GM12878 (cell line): ENCODE results near the gene OR4K2. TPM values are rescaled to one million over a fixed set of nuclear protein-coding genes. Genes with fewer than 3 reads are reported as not detected.

Source experiments
- ATAC-seq: fragments of 200-7000 bp; cut with Tn5 transposase; 3 replicates; pipeline ENCODE4 v1.9.1; 2020; ENCODE audit warnings: mild to moderate bottlenecking, moderate library complexity
- BruUV-seq: library from RNA; stranded (reverse); fragments of 400-500 nt; replicated peaks from 2 replicates; lab custom pipeline; 2021; lab: Mats Ljungman, UMichigan
- CTCF ChIA-PET: fragments of 300-600 bp; sonication (Branson Sonifier 250); formaldehyde crosslinking; extraction: SDS; loops from one replicate; lab custom pipeline; 2021; ENCODE audit warnings: inconsistent platforms; lab: Yijun Ruan, JAX
- POLR2A ChIA-PET: fragments of 350-600 bp; formaldehyde crosslinking; extraction: SDS; loops from one replicate; lab custom pipeline; 2021; ENCODE audit warnings: inconsistent platforms; lab: Charles Lee
- RAD21 ChIA-PET: fragments of 300-600 bp; sonication (Branson Sonifier 250); formaldehyde crosslinking; loops from one replicate; lab custom pipeline; 2023; ENCODE audit warnings: antibody characterized with exemption; ENCODE audit not compliant: unreplicated experiment; lab: Charles Lee
- SMC1A ChIA-PET: fragments of 300-600 bp; sonication (Branson Sonifier 250); formaldehyde crosslinking; loops from one replicate; lab custom pipeline; 2023; ENCODE audit not compliant: unreplicated experiment, uncharacterized antibody; lab: Charles Lee
- DNase-seq: peaks from one replicate; pipeline ENCODE4 v3.0.0-alpha.2; 2011; ENCODE audit warnings: low read depth, low spot score
- FAIRE-seq: peaks from 3 replicates; lab custom pipeline; 2011; peaks lifted over from hg19 to GRCh38; lab: Jason Lieb, UNC
- H2AFZ ChIP-seq: 2 replicates; pipeline ENCODE4 v1.6.0; 2011; ENCODE audit warnings: low read depth, low read length, control low read depth; ENCODE audit not compliant: control insufficient read depth
- H3K27ac ChIP-seq: 2 replicates; pipeline ENCODE4 v1.5.1; 2011; ENCODE audit warnings: control low read depth; ENCODE audit not compliant: control insufficient read depth, insufficient read depth
- H3K27me3 ChIP-seq, 2 experiments: replicated peaks in 1 of 2; 2 replicates each; pipeline versions ENCODE4 v1.6.0 to v1.6.1; 2011; ENCODE audit warnings: low read length in 1 of 2; ENCODE audit not compliant: control insufficient read depth in 2 of 2, insufficient read depth in 2 of 2
- H3K36me3 ChIP-seq, 2 experiments: 2 replicates each; pipeline ENCODE4 v1.5.1; 2011; ENCODE audit warnings: low read length in 1 of 2; ENCODE audit not compliant: control insufficient read depth in 2 of 2, insufficient read depth in 2 of 2
- H3K4me1 ChIP-seq: 2 replicates; pipeline ENCODE4 v1.6.1; 2011; ENCODE audit warnings: mild to moderate bottlenecking, low read length, moderate library complexity, mixed read lengths; ENCODE audit not compliant: control insufficient read depth, insufficient read depth
- H3K4me2 ChIP-seq: 2 replicates; pipeline ENCODE4 v1.6.0; 2011; ENCODE audit warnings: control low read depth; ENCODE audit not compliant: control insufficient read depth, insufficient read depth
- H3K4me3 ChIP-seq: fragments of 200-600 bp; sonication (generic); 2 replicates; pipeline ENCODE4 v1.5.1; 2016
- H3K79me2 ChIP-seq: 2 replicates; pipeline ENCODE4 v1.6.0; 2011; ENCODE audit warnings: low read length; ENCODE audit not compliant: control insufficient read depth, insufficient read depth
- H3K9ac ChIP-seq: 2 replicates; pipeline ENCODE4 v1.8.0; 2011; ENCODE audit warnings: low read length, control low read depth, mixed read lengths; ENCODE audit not compliant: control insufficient read depth, insufficient read depth
- H3K9me3 ChIP-seq: replicated peaks from 3 replicates; pipeline ENCODE4 v1.5.1; 2011; ENCODE audit warnings: mild to moderate bottlenecking, low read length; ENCODE audit not compliant: control insufficient read depth, insufficient read depth
- H4K20me1 ChIP-seq: 2 replicates; pipeline ENCODE4 v1.6.0; 2011; ENCODE audit not compliant: control insufficient read depth, insufficient read depth
- ASH2L ChIP-seq: fragments of 300-600, 200-600 bp; sonication (generic); IDR thresholded peaks from 2 replicates; pipeline ENCODE4 v1.6.1; 2017; ENCODE audit warnings: low read depth, mild to moderate bottlenecking, borderline replicate concordance
- BCL11A ChIP-seq: IDR thresholded peaks from 2 replicates; pipeline ENCODE4 v1.6.1; 2011; ENCODE audit warnings: low read depth, low read length
- CHD1 ChIP-seq: IDR thresholded peaks from 2 replicates; pipeline ENCODE4 v1.6.1; 2012; ENCODE audit warnings: low read depth, low read length, improper control_type of control experiment
- EGR1 ChIP-seq, 2 experiments: IDR thresholded peaks; 1 replicate in 1 of 2; 2 replicates in 1 of 2; pipeline ENCODE4 v1.6.1; 2011 to 2012; ENCODE audit warnings: low read depth in 2 of 2, low read length in 2 of 2, borderline replicate concordance in 1 of 2, mild to moderate bottlenecking in 1 of 2, moderate library complexity in 1 of 2
- FOXK2 ChIP-seq: fragments of 450-650 bp; IDR thresholded peaks from 2 replicates; pipeline ENCODE4 v1.6.1; 2017; ENCODE audit warnings: mild to moderate bottlenecking, moderate library complexity
- GABPA ChIP-seq: IDR thresholded peaks from 2 replicates; pipeline ENCODE4 v1.6.1; 2014; ENCODE audit warnings: antibody characterized with exemption, low read depth, mild to moderate bottlenecking, inconsistent platforms
- HDAC2 ChIP-seq: fragments of 200-600 bp; sonication (generic); IDR thresholded peaks from 2 replicates; pipeline ENCODE4 v1.6.1; 2017
- MYB ChIP-seq: fragments of 150-350 bp; IDR thresholded peaks from 2 replicates; pipeline ENCODE4 v1.6.1; 2014; ENCODE audit warnings: mild to moderate bottlenecking, low read depth, low read length, borderline replicate concordance
- NBN ChIP-seq: fragments of 450-650 bp; IDR thresholded peaks from 2 replicates; pipeline ENCODE4 v1.6.1; 2016
- NR2C2 ChIP-seq: IDR thresholded peaks from 2 replicates; pipeline ENCODE4 v1.6.1; 2011; ENCODE audit warnings: borderline replicate concordance, low read depth; ENCODE audit not compliant: control insufficient read depth, insufficient read length
- NR2F1 ChIP-seq: fragments of 450-650 bp; conservative IDR thresholded peaks from 2 replicates; pipeline ENCODE4 v1.6.1; 2017; ENCODE audit warnings: mild to moderate bottlenecking
- RB1 ChIP-seq: fragments of 450-650 bp; formaldehyde crosslinking; IDR thresholded peaks from 2 replicates; pipeline ENCODE4 v1.6.1; 2017; ENCODE audit warnings: mild to moderate bottlenecking, borderline replicate concordance
- SREBF1 ChIP-seq: IDR thresholded peaks from 2 replicates; pipeline ENCODE4 v1.6.1; 2012; ENCODE audit warnings: mild to moderate bottlenecking, low read length
- TBL1XR1 ChIP-seq: IDR thresholded peaks from 2 replicates; pipeline ENCODE4 v1.6.1; 2012; ENCODE audit warnings: low read depth, low read length, improper control_type of control experiment
- YBX1 ChIP-seq: fragments of 450-650 bp; IDR thresholded peaks from 2 replicates; pipeline ENCODE4 v1.6.1; 2016; ENCODE audit warnings: antibody characterized with exemption
- ZBED1 ChIP-seq: IDR thresholded peaks from 2 replicates; pipeline ENCODE4 v1.6.1; 2016; ENCODE audit warnings: borderline replicate concordance
- ZNF384 ChIP-seq: IDR thresholded peaks from 2 replicates; pipeline ENCODE4 v1.6.1; 2012; ENCODE audit warnings: low read depth, mild to moderate bottlenecking, low read length, improper control_type of control experiment, borderline replicate concordance
- ZSCAN29 ChIP-seq: fragments of 450-650 bp; IDR thresholded peaks from 2 replicates; pipeline ENCODE4 v1.6.1; 2017; ENCODE audit warnings: mild to moderate bottlenecking, moderate library complexity
- WGBS: methylation state at CpG from one replicate; pipeline ENCODE4 v1.1.6; 2016; ENCODE audit warnings: low lambda C conversion rate; ENCODE audit not compliant: insufficient replicate concordance, insufficient coverage; ENCODE audit errors: missing lambda C conversion rate; 5-methylcytosine and 5-hydroxymethylcytosine counted together
- in situ Hi-C: fragments of 300-500 bp; cut with MboI; formaldehyde crosslinking; loops from 9 replicates; pipeline ENCODE4 v1.14.3; 2018; ENCODE audit warnings: mixed read lengths
- intact Hi-C: fragments of 100-400 bp; cut with micrococcal nuclease; formaldehyde crosslinking; loops from one replicate; pipeline ENCODE4 v1.14.2; 2022; ENCODE audit not compliant: unreplicated experiment
- polyA plus RNA-seq, 11 experiments: library from polyadenylated mRNA; depleted of rRNA in 4 of 11; unstranded in 6 of 11; stranded (reverse) in 5 of 11; fragments of >200 nt; fragmentation: Nextera tagmentation in 4 of 11; fragmentation: Illumina TruSeq in 1 of 11; extraction: Ambion mirVana in 4 of 11; extraction: Trizol in 1 of 11; gene quantifications; 1 replicate in 1 of 11; 2 replicates in 10 of 11; pipeline versions ENCODE4 v1.2.1 to v1.2.3, GENCODE V29; 2011 to 2016; ENCODE audit warnings: inconsistent platforms in 2 of 11, missing spikeins in 2 of 11, low read depth in 1 of 11
- total RNA-seq, 4 experiments: library from RNA; depleted of rRNA in 3 of 4; stranded (reverse); fragments of >200 nt in 3 of 4; fragmentation: Illumina TruSeq in 1 of 4; extraction: Trizol in 1 of 4; gene quantifications; 2 replicates each; pipeline versions ENCODE4 v1.2.1 to v1.2.3, GENCODE V29; 2013 to 2021
- TF ChIP-seq, protein P1 (sequence below): IDR thresholded peaks from 2 replicates; pipeline ENCODE4 v1.6.1; 2012; ENCODE audit warnings: low read length, inconsistent platforms
- TF ChIP-seq, protein P2 (sequence below): fragments of 450-650 bp; IDR thresholded peaks from 2 replicates; pipeline ENCODE4 v1.6.1; 2016; ENCODE audit warnings: mild to moderate bottlenecking

OR4K2 gene
- total and polyA plus RNA-seq, 10 of the 15 experiments (the other 5 are each of a cell fraction or from before 2014, with no cell fraction given) = not detected

DNA sequence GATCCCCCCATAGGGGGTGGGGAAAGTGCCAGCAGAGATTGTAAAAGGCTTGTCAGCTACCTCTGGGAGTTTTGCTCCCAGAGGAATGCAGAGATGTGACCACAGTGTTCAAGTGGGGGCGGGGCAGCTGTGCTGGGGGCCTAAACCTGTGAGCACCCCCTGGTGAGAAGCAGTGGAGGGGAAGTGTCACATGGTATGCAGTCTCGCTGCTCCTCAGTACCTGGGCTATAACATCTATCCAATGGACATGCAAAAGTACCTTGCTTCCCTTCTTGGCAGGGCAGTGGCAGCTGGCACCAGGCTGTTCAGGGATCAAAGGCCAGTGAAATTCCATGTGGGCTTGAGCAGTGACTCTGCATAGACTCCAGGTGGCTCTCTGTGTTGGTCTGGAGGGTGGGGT lies 20.3 kb downstream of the OR4K2 start:
- no peak overlapping the region for H3K9ac ChIP-seq
- H3K27ac ChIP-seq = no peak overlapping the region
- DNase-seq = no peak
- intact Hi-C loops = no loop called here
- ChIA-PET CTCF (no interaction called here), POLR2A (no interaction called here), RAD21 (no interaction called here), SMC1A (no interaction called here)
- H3K4me3 ChIP-seq = no peak overlapping the region
- BruUV-seq = no TSS peak
- H4K20me1 ChIP-seq = no peaks in the 10 kb centered on the region
- TF ChIP-seq YBX1 = no peak
- TF ChIP-seq ASH2L = no peak
- TF ChIP-seq BCL11A = no peak
- no peak for TF ChIP-seq GABPA
- TF ChIP-seq RB1 = no peak
- TF ChIP-seq, protein P1, sequence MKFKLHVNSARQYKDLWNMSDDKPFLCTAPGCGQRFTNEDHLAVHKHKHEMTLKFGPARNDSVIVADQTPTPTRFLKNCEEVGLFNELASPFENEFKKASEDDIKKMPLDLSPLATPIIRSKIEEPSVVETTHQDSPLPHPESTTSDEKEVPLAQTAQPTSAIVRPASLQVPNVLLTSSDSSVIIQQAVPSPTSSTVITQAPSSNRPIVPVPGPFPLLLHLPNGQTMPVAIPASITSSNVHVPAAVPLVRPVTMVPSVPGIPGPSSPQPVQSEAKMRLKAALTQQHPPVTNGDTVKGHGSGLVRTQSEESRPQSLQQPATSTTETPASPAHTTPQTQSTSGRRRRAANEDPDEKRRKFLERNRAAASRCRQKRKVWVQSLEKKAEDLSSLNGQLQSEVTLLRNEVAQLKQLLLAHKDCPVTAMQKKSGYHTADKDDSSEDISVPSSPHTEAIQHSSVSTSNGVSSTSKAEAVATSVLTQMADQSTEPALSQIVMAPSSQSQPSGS = no peak
- no peak for TF ChIP-seq NR2F1
- no peak for FAIRE-seq
- H3K4me1 ChIP-seq = no peaks in the 10 kb centered on the region
- WGBS = 14% methylated on average over 2 of the region's 2 CpGs
- H3K9me3 ChIP-seq = no peaks in the 10 kb centered on the region; the same call in 2 of the 3 replicates
- in situ Hi-C loops = no loop called here
- H3K79me2 ChIP-seq = no peaks in the 10 kb centered on the region
- no peaks in the 10 kb centered on the region for H3K36me3 ChIP-seq
- no peak overlapping the region for H3K4me2 ChIP-seq
- H3K27me3 ChIP-seq = no peaks in the 10 kb centered on the region
- no peak for ATAC-seq
- H2AFZ ChIP-seq = no peak overlapping the region

DNA sequence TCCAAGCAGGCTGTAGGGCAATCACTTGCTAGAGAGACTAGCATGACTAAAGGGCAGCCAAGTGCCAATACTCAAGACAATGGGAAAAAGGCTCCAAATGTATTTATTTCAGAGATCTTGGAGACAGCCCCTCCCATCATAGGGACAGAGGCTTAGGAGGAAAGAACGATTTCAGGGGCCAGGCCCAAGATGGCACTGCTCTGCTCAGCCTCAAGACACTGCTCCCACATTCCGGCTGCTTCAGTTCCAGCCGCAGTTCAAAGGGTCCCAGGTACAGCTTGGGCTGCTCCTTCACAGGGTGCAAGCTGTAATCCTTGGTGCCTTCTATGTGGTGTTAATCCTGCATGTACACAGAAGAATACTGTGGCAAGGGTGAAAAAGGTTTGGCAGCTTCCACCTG lies 26.1 kb downstream of the OR4K2 start:
- no peaks in the 10 kb centered on the region for H4K20me1 ChIP-seq
- no peaks in the 10 kb centered on the region for H3K79me2 ChIP-seq
- no peaks in the 10 kb centered on the region for H3K36me3 ChIP-seq
- DNase-seq (no peak), FAIRE-seq (no peak), ATAC-seq (no peak)
- intact Hi-C loops (no loop called here), in situ Hi-C loops (no loop called here)
- H3K4me3 ChIP-seq = no peak overlapping the region
- RAD21 ChIA-PET = no interaction called here
- CTCF ChIA-PET = no interaction called here
- BruUV-seq = no TSS peak
- H3K9ac ChIP-seq = no peak overlapping the region
- no peak overlapping the region for H2AFZ ChIP-seq
- no peak overlapping the region for H3K4me2 ChIP-seq
- no peaks in the 10 kb centered on the region; a peak in 1 of 4 replicates for H3K27me3 ChIP-seq
- SMC1A ChIA-PET = no interaction called here
- no peaks in the 10 kb centered on the region for H3K4me1 ChIP-seq
- H3K9me3 ChIP-seq = no peaks in the 10 kb centered on the region
- no peak overlapping the region for H3K27ac ChIP-seq
- WGBS = 6% methylated on average over 3 of the region's 3 CpGs
- POLR2A ChIA-PET = no interaction called here
- TF ChIP-seq CHD1 (no peak), EGR1 (IDR thresholded peaks at IDR 0.05; ENCODE audit: borderline replicate concordance in 1 of 2, low read depth in 2 of 2, low read length in 2 of 2) (no peak), TBL1XR1 (no peak), NBN (no peak), MYB (no peak), SREBF1 (no peak), ZNF384 (no peak), ZBED1 (no peak), HDAC2 (no peak), FOXK2 (no peak), ZSCAN29 (no peak), NR2C2 (no peak)
- TF ChIP-seq, protein P2, sequence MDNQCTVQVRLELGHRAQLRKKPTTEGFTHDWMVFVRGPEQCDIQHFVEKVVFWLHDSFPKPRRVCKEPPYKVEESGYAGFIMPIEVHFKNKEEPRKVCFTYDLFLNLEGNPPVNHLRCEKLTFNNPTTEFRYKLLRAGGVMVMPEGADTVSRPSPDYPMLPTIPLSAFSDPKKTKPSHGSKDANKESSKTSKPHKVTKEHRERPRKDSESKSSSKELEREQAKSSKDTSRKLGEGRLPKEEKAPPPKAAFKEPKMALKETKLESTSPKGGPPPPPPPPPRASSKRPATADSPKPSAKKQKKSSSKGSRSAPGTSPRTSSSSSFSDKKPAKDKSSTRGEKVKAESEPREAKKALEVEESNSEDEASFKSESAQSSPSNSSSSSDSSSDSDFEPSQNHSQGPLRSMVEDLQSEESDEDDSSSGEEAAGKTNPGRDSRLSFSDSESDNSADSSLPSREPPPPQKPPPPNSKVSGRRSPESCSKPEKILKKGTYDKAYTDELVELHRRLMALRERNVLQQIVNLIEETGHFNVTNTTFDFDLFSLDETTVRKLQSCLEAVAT = no peak
